B cell (primary cell): Measurements from ENCODE around the gene PALD1. TPM values are rescaled to one million over a fixed set of nuclear protein-coding genes. Genes with fewer than 3 reads are reported as not detected.

Experiments
- ATAC-seq: fragments of 200-7000 bp; cut with Tn5 transposase; one replicate; pipeline ENCODE4 v1.10.0; 2021; ENCODE audit warnings: low read depth, mild to moderate bottlenecking, moderate number of reproducible peaks, moderate library complexity
- CTCF ChIA-PET: fragments of 350-600 bp; sonication (Branson Sonifier 250); formaldehyde crosslinking; loops from one replicate; lab custom pipeline; 2021; ENCODE audit warnings: antibody characterized with exemption, inconsistent platforms; lab: Charles Lee
- POLR2A ChIA-PET: fragments of 350-600 bp; sonication (Branson Sonifier 250); formaldehyde crosslinking; loops from one replicate; lab custom pipeline; 2021; ENCODE audit warnings: antibody characterized with exemption; lab: Charles Lee
- DNase-seq: peaks from one replicate; pipeline ENCODE4 v3.0.0; 2013
- H2AFZ ChIP-seq: 2 replicates; pipeline ENCODE4 v1.6.1; 2012; ENCODE audit warnings: mild to moderate bottlenecking, low read depth, low read length; ENCODE audit not compliant: insufficient read depth, poor library complexity, severe bottlenecking
- H3K27ac ChIP-seq, 2 donors: 1 replicate in 1 of 2; 2 replicates in 1 of 2; pipeline ENCODE4 v1.5.1; 2012 to 2013; ENCODE audit warnings: low read length in 2 of 2, mild to moderate bottlenecking in 2 of 2, moderate library complexity in 1 of 2
- H3K27me3 ChIP-seq, 4 experiments: fragments of 200-600 bp in 1 of 4; sonication (generic) in 1 of 4; replicated peaks in 1 of 4; 1 replicate in 2 of 4; 2 replicates in 2 of 4; pipeline versions ENCODE4 v1.6.1 to v1.7.0; 2013 to 2016; ENCODE audit warnings: low read length in 3 of 4, mild to moderate bottlenecking in 2 of 4, mixed read lengths in 1 of 4, moderate library complexity in 1 of 4; ENCODE audit not compliant: insufficient read depth in 4 of 4, control insufficient read depth in 3 of 4; ENCODE audit errors: control extremely low read depth in 1 of 4
- H3K36me3 ChIP-seq, 2 experiments: replicated peaks in 1 of 2; 1 replicate in 1 of 2; 2 replicates in 1 of 2; pipeline versions ENCODE4 v1.6.1 to v1.7.1; 2013; ENCODE audit warnings: low read length in 1 of 2; ENCODE audit not compliant: insufficient read depth in 2 of 2, control insufficient read depth in 1 of 2; ENCODE audit errors: control extremely low read depth in 1 of 2, extremely low read depth in 1 of 2
- H3K4me1 ChIP-seq, 2 donors: fragments of 200-600 bp in 1 of 2; sonication (generic) in 1 of 2; 1 replicate in 1 of 2; 2 replicates in 1 of 2; pipeline versions ENCODE4 v1.5.1 to v1.6.1; 2013 to 2017; ENCODE audit warnings: low read length in 2 of 2; ENCODE audit not compliant: control insufficient read depth in 2 of 2, insufficient read depth in 2 of 2
- H3K4me2 ChIP-seq: replicated peaks from 2 replicates; pipeline ENCODE3; 2012; ENCODE audit warnings: mild to moderate bottlenecking, low read depth, low read length; ENCODE audit not compliant: poor library complexity, severe bottlenecking
- H3K4me3 ChIP-seq, 5 experiments: fragments of 200-600 bp in 1 of 5; sonication (generic) in 1 of 5; 1 replicate in 3 of 5; 2 replicates in 2 of 5; pipeline versions ENCODE4 v1.5.1 to v1.7.0; 2011 to 2016; ENCODE audit warnings: low read length in 4 of 5, mild to moderate bottlenecking in 4 of 5, low read depth in 2 of 5, control low read depth in 1 of 5, moderate library complexity in 1 of 5; ENCODE audit not compliant: insufficient read depth in 1 of 5; ENCODE audit errors: control extremely low read depth in 1 of 5, extremely low read depth in 1 of 5
- H3K79me2 ChIP-seq: fragments of 200-600 bp; sonication (generic); one replicate; pipeline ENCODE4 v1.6.0; 2016; ENCODE audit warnings: low read length; ENCODE audit not compliant: control insufficient read depth, insufficient read depth
- H3K9ac ChIP-seq: fragments of 200-600 bp; sonication (generic); 2 replicates; pipeline ENCODE4 v1.6.1; 2017; ENCODE audit warnings: mild to moderate bottlenecking, low read length, moderate library complexity
- H3K9me3 ChIP-seq, 3 donors: one replicate each; pipeline versions ENCODE4 v1.6.1 to v1.7.1; 2013; ENCODE audit warnings: low read length in 2 of 3; ENCODE audit not compliant: control insufficient read depth in 2 of 3, insufficient read depth in 1 of 3; ENCODE audit errors: control extremely low read depth in 1 of 3
- H4K20me1 ChIP-seq: 2 replicates; pipeline ENCODE4 v1.6.0; 2012; ENCODE audit warnings: mild to moderate bottlenecking, low read length; ENCODE audit not compliant: insufficient read depth, control insufficient read depth, poor library complexity, severe bottlenecking
- H3K27ac Mint-ChIP-seq: one replicate; pipeline ENCODE4 v1.8.0; 2021; ENCODE audit warnings: mixed read lengths
- H3K27me3 Mint-ChIP-seq: one replicate; pipeline ENCODE4 v1.8.0; 2021; ENCODE audit warnings: mixed read lengths
- H3K4me1 Mint-ChIP-seq: one replicate; pipeline ENCODE4 v1.8.0; 2021; ENCODE audit warnings: mixed read lengths
- H3K4me3 Mint-ChIP-seq: one replicate; pipeline ENCODE4 v1.8.0; 2021; ENCODE audit warnings: mixed read lengths
- H3K9me3 Mint-ChIP-seq: one replicate; pipeline ENCODE4 v1.8.0; 2022; ENCODE audit warnings: mixed read lengths; ENCODE audit not compliant: insufficient read depth
- CTCF ChIP-seq: fragments of 200-600 bp; IDR thresholded peaks from one replicate; pipeline ENCODE4 v1.8.0; 2022; ENCODE audit warnings: antibody characterized with exemption, mild to moderate bottlenecking
- EZH2 ChIP-seq: IDR thresholded peaks from 2 replicates; pipeline ENCODE4 v1.6.1; 2012; ENCODE audit warnings: borderline replicate concordance, low read depth, mild to moderate bottlenecking, moderate library complexity, low read length; ENCODE audit not compliant: insufficient read depth, poor library complexity, severe bottlenecking
- WGBS: methylation state at CpG from one replicate; pipeline ENCODE4 v1.1.5; 2013; ENCODE audit warnings: missing lambda C conversion rate; ENCODE audit not compliant: insufficient coverage; 5-methylcytosine and 5-hydroxymethylcytosine counted together
- intact Hi-C: fragments of 100-400 bp; cut with micrococcal nuclease; formaldehyde crosslinking; loops from one replicate; pipeline ENCODE4 v1.10.0; 2022
- polyA plus RNA-seq: library from polyadenylated mRNA; depleted of rRNA; stranded (reverse); fragments of >200 nt; gene quantifications from 2 replicates; pipeline ENCODE4 v1.2.3, GENCODE V29; 2012
- total RNA-seq, 2 donors: library from RNA; stranded (reverse); fragments of 120-200 nt in 1 of 2; gene quantifications; 1 replicate in 1 of 2; 2 replicates in 1 of 2; pipeline versions ENCODE4 v1.2.3 to v1.2.4, GENCODE V29; 2013 to 2022

PALD1 gene
- total and polyA plus RNA-seq, 2 donors (not counting 1 experiment from before 2014, with no cell fraction given): 2.2 to 2.8 TPM

GRCh38 chr10:70480239-70480861 is 1.8 kb downstream of the PALD1 start:
- Histone ChIP-seq H3K36me3 (no peaks in the 10 kb centered on the region), H3K9me3 (no peaks in the 10 kb centered on the region), H3K27ac (peak overlapping the region in 1 of 2 donors; percentile 59), H2AFZ (peak overlapping the region; percentile 4), H4K20me1 (no peaks in the 10 kb centered on the region), H3K4me1 (peaks cover 40 to 42% of the 10 kb centered on the region in 2 donors), H3K27me3 (peaks cover 0 to 7% (median 0%) of the 10 kb centered on the region in 4 experiments), H3K79me2 (peaks cover 29% of the 10 kb centered on the region), H3K9ac (peak overlapping the region; percentile 72), H3K4me2 (peak overlapping the region; percentile 89), H3K4me3 (peak overlapping the region in 3 of 5 experiments; percentile 56 to 64 (median 61))
- H3K4me3 Mint-ChIP-seq: peak overlapping the region; percentile 88
- no peaks in the 10 kb centered on the region for H3K9me3 Mint-ChIP-seq
- intact Hi-C loops: loop anchor here (1.0 kb wide), 1 partner anchor 13 kb away; no protein-coding TSS in a partner anchor
- ChIA-PET CTCF (interaction anchor here (1.2 to 2.7 kb wide), 5 partner anchors 11 to 57 kb away, joined by 3 to 11 read pairs (median 5); no protein-coding TSS in a partner anchor), POLR2A (no interaction called here)
- peaks cover 55% of the 10 kb centered on the region for H3K4me1 Mint-ChIP-seq
- TF ChIP-seq EZH2 (no peak), CTCF (no peak)
- DNase-seq (peak; percentile 71), ATAC-seq (peak; percentile 34)
- 4% methylated on average over 8 of the region's 9 CpGs for WGBS
- peak overlapping the region; percentile 77 for H3K27ac Mint-ChIP-seq
- H3K27me3 Mint-ChIP-seq: no peaks in the 10 kb centered on the region

- WGBS: 96% methylated on average over 9 of the region's 9 CpGs
- peaks cover 40 to 42% of the 10 kb centered on the region in 2 donors for H3K4me1 ChIP-seq
- no peak overlapping the region for H2AFZ ChIP-seq
- intact Hi-C loops: no loop called here
- ATAC-seq (no peak), DNase-seq (no peak)
- peaks cover 0 to 7% (median 0%) of the 10 kb centered on the region in 4 experiments for H3K27me3 ChIP-seq
- no peaks in the 10 kb centered on the region for H4K20me1 ChIP-seq
- Mint-ChIP-seq H3K4me1 (peaks cover 55% of the 10 kb centered on the region), H3K4me3 (no peak overlapping the region), H3K27ac (peak overlapping the region; percentile 77), H3K9me3 (no peaks in the 10 kb centered on the region), H3K27me3 (no peaks in the 10 kb centered on the region)
- no peaks in the 10 kb centered on the region for H3K36me3 ChIP-seq
- H3K9me3 ChIP-seq: no peaks in the 10 kb centered on the region
- TF ChIP-seq CTCF (no peak), EZH2 (no peak)
- H3K4me2 ChIP-seq: peak overlapping the region; percentile 89
- peaks cover 35% of the 10 kb centered on the region for H3K79me2 ChIP-seq
- ChIA-PET CTCF (interaction anchor here (1.2 to 2.7 kb wide), 4 partner anchors 10 to 57 kb away, joined by 3 to 11 read pairs (median 8); no protein-coding TSS in a partner anchor), POLR2A (no interaction called here)
- no peak overlapping the region for H3K9ac ChIP-seq
- peak overlapping the region in 1 of 2 donors; percentile 59 for H3K27ac ChIP-seq
- no peak overlapping the region for H3K4me3 ChIP-seq
These were observed 2.5 kb downstream of the PALD1 start for GRCh38 chr10:70481105-70481504.
